Medulla oblongata (tissue), 1 donor: ENCODE measurements around the gene ZP1.

Experiments
- DNase-seq: peaks from one replicate; pipeline ENCODE4 v3.0.0-alpha.2; 2015; ENCODE audit errors: extremely low spot score

Gene ZP1

GRCh38 chr11:60910281-60910687 is 42.9 kb downstream of the ZP1 start:
- peak; percentile 77 for DNase-seq

- DNase-seq = no peak
These were observed 43.5 kb downstream of the ZP1 start for GRCh38 chr11:60910711-60911380.

- DNase-seq = no peak
These were observed 45.0 kb downstream of the ZP1 start for GRCh38 chr11:60912223-60912850.

GRCh38 chr11:60912851-60913528 is 45.6 kb downstream of the ZP1 start:
- DNase-seq = no peak

- peak; percentile 98 for DNase-seq
These were observed 46.7 kb downstream of the ZP1 start, which contains the start of gene TMEM109 for GRCh38 chr11:60913793-60914632. TSS of gene TMEM109 (plus strand) at chr11:60914158. CDS start at chr11:60919694, 5,536 bp downstream.

- no peak for DNase-seq
These were observed 47.4 kb downstream of the ZP1 start for GRCh38 chr11:60914633-60915247.

- peak; percentile 76 for DNase-seq
These were observed 48.0 kb downstream of the ZP1 start for GRCh38 chr11:60915248-60915914.

- DNase-seq = no peak
These were observed 49.4 kb downstream of the ZP1 start for GRCh38 chr11:60916669-60917206.

GRCh38 chr11:60917267-60917666 is 49.9 kb downstream of the ZP1 start:
- no peak for DNase-seq

GRCh38 chr11:60918251-60918938 is 51.1 kb downstream of the ZP1 start:
- DNase-seq = no peak

- DNase-seq = no peak
These were observed 51.6 kb downstream of the ZP1 start for GRCh38 chr11:60918939-60919265.

- no peak for DNase-seq
These were observed 52.0 kb downstream of the ZP1 start for GRCh38 chr11:60919320-60919719.

- peak; percentile 58 for DNase-seq
These were observed 52.6 kb downstream of the ZP1 start for GRCh38 chr11:60919956-60920355.

- DNase-seq = no peak
These were observed 53.9 kb downstream of the ZP1 start for GRCh38 chr11:60921259-60921658.

- no peak for DNase-seq
These were observed 54.5 kb downstream of the ZP1 start for GRCh38 chr11:60921777-60922335.

- DNase-seq = no peak
These were observed 55.6 kb downstream of the ZP1 start for GRCh38 chr11:60922906-60923305.

- DNase-seq = no peak
These were observed 56.0 kb downstream of the ZP1 start for GRCh38 chr11:60923326-60923725.

GRCh38 chr11:60923800-60924109 is 56.4 kb downstream of the ZP1 start:
- no peak for DNase-seq

GRCh38 chr11:60924110-60924905 is 57.0 kb downstream of the ZP1 start, which contains the start of gene TMEM132A:
TSS of gene TMEM132A (plus strand) at chr11:60924460. CDS start at chr11:60924634, 174 bp downstream.
- peak; percentile 68 for DNase-seq
